Measurements from ENCODE around the gene ATP13A2.

ATP13A2 gene, protein sequence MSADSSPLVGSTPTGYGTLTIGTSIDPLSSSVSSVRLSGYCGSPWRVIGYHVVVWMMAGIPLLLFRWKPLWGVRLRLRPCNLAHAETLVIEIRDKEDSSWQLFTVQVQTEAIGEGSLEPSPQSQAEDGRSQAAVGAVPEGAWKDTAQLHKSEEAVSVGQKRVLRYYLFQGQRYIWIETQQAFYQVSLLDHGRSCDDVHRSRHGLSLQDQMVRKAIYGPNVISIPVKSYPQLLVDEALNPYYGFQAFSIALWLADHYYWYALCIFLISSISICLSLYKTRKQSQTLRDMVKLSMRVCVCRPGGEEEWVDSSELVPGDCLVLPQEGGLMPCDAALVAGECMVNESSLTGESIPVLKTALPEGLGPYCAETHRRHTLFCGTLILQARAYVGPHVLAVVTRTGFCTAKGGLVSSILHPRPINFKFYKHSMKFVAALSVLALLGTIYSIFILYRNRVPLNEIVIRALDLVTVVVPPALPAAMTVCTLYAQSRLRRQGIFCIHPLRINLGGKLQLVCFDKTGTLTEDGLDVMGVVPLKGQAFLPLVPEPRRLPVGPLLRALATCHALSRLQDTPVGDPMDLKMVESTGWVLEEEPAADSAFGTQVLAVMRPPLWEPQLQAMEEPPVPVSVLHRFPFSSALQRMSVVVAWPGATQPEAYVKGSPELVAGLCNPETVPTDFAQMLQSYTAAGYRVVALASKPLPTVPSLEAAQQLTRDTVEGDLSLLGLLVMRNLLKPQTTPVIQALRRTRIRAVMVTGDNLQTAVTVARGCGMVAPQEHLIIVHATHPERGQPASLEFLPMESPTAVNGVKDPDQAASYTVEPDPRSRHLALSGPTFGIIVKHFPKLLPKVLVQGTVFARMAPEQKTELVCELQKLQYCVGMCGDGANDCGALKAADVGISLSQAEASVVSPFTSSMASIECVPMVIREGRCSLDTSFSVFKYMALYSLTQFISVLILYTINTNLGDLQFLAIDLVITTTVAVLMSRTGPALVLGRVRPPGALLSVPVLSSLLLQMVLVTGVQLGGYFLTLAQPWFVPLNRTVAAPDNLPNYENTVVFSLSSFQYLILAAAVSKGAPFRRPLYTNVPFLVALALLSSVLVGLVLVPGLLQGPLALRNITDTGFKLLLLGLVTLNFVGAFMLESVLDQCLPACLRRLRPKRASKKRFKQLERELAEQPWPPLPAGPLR

DNA sequence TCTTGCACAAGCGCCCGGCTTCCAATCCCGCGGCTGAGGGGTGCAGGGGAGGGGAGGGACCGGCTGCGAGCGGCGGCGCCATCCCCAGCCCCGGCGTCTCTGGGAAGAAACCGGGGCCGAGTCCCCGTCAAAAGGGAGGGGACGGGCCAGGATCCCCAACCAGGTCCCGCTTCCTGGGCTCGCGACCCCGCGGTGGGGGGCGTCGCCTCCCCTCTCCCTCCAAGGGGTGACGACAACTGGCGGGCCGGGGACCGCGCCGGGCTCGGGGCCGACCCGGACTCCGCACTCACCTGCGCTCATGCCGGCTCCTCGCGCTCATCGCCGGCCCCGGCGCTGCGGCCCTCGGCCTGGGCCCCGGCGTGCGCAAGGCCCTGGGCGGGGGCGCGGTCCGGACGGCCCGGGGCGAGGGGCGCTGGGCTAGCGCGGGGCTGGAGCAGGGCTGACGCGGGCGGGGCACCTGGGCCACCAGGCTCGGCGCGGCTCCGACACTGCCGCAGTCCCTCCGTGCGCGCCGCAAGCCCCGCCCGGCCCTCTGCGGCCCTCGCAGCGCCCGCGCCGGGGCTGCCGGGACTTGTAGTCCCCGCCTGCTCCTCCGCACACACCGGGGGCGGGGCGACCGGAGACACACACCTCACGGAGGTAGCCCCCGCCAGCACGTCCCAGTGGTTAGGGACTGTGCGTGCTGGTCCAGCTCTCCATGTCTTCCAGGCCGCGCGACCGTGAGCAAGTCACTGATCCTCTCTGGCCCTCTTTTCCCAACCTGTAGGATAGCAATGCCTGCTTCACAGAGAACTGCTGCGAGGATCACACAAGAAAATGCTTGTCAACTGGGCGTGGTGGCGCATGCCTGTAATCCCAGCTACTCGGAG, at the start of gene ATP13A2:
Gene ATP13A2, minus strand, starts transcription at position 490 of the 869 bp plus-strand sequence. Its CDS starts 190 bp downstream, at position 300.
- DNase-seq = peak; percentile 79
- Mint-ChIP-seq H3K4me3 (peak within 1 kb of the TSS; percentile 82 to 83), H3K27me3 (peaks cover 0 to 4% of the 10 kb centered on the region in 2 donors), H3K27ac (peak within 1 kb of the TSS; percentile 25), H3K36me3 (peaks cover 0 to 4% of the 10 kb centered on the region in 2 donors), H3K4me1 (peaks cover 26 to 30% of the 10 kb centered on the region in 2 donors), H3K9me3 (no peaks in the 10 kb centered on the region)
- ATAC-seq (replicated peaks) = peak; percentile 95 to 98

DNA sequence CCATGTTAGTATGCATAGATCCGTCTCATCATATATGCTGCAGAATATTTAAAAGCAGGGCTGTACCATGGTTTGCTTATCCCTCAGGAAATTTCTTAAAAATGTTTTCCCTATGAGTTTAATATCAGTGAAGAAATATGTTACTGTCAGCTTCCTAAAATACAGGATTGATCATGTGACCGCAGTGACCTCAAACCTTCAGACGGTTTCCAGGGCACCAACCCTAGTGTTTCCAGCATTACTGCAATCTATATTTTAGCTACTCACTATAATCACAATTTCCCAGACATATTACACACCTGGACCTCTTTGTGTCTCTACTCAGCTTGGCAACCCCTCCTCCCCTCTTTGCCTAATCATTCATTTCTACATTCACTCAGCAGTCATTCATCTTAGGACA, 49.8 kb upstream of the ATP13A2 start:
- Mint-ChIP-seq H3K27me3 (peaks cover 8 to 26% of the 10 kb centered on the region in 2 donors), H3K4me1 (peaks cover 0 to 2% of the 10 kb centered on the region in 2 donors), H3K27ac (no peak overlapping the region), H3K9me3 (no peaks in the 10 kb centered on the region), H3K36me3 (peaks cover 0 to 2% of the 10 kb centered on the region in 2 donors), H3K4me3 (no peak overlapping the region)
- DNase-seq (no peak), ATAC-seq (replicated peaks) (no peak)

DNA sequence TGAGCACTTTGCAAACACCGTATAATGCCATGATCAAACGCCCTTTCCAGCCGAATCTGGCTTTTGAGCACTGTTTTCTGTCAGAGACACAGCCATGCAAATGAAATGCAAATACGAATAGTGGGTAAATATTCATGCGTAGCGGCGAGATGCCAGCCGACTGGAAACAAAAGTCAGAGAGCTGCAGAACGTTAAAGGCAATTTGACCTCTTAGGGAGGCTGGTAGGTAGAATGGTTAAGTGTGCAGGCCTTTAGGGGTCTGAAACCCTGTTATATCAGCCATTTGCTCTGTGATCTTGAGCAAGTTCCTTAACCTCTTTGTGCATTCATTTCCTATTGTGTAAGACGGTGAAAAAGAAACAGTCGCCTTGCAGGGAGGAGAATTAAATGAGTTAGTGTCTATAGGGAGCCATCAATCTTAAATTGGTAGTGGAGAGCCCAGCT, 48.6 kb upstream of the ATP13A2 start:
- Mint-ChIP-seq H3K27me3 (peaks cover 8 to 26% of the 10 kb centered on the region in 2 donors), H3K36me3 (no peaks in the 10 kb centered on the region), H3K4me3 (no peak overlapping the region), H3K9me3 (no peaks in the 10 kb centered on the region), H3K4me1 (peaks cover 0 to 2% of the 10 kb centered on the region in 2 donors), H3K27ac (no peak overlapping the region)
- DNase-seq (no peak), ATAC-seq (replicated peaks) (no peak)

DNA sequence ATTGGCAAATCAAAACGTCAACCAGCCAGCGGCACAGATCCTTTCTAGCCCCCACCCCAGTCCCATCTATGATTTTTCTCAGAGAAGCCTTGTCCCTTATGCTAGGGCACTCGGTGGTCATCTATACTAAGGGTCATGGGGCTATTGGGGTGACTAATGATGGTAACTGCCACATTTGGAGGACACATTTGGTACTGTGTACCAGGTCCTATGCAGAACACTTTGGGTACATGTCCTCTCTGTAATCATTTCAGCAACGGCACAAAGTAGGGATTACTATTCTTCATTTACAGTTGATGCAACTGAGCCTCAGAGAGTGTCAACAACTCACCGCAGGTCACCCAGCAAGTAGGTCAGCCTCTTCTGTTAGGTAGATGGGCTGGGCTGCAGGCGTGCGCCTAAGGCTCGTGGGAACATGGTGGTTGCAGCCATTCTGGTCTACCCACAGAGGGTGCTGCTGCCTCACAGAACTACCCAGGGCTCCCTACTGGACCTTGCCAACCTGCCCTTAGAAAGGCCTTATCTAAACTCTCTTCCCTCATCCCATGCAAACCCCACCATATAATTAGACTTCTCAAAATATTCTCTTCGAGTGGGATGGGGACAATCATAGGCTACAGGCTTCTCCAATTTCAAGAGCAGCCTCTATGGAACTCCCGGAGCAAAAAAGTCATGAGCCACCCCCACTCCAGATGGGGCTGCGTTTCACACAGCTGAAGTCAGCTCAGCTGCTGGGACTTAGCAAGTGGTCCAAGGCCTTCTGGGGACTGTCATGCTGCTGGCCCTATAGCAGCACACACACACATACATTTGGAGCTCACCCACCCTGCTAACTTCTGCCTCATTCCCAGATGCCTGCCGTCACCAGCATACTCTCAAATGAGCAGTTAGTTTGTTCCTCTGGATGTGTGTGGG, 47.9 kb upstream of the ATP13A2 start:
- Mint-ChIP-seq H3K36me3 (no peaks in the 10 kb centered on the region), H3K9me3 (no peaks in the 10 kb centered on the region), H3K4me1 (peaks cover 0 to 2% of the 10 kb centered on the region in 2 donors), H3K27ac (no peak overlapping the region), H3K27me3 (peaks cover 8 to 26% of the 10 kb centered on the region in 2 donors), H3K4me3 (no peak overlapping the region)
- DNase-seq (peak; percentile 31), ATAC-seq (replicated peaks) (peak; percentile 95 to 98)

GRCh38 chr1:17056551-17056950, 44.8 kb upstream of the ATP13A2 start:
- H3K4me3 Mint-ChIP-seq = no peak overlapping the region
- no peak for DNase-seq
- H3K4me1 Mint-ChIP-seq = peaks cover 5 to 11% of the 10 kb centered on the region in 2 donors
- H3K36me3 Mint-ChIP-seq = no peaks in the 10 kb centered on the region
- H3K27me3 Mint-ChIP-seq = peaks cover 8 to 20% of the 10 kb centered on the region in 2 donors
- ATAC-seq (replicated peaks) = no peak
- no peak overlapping the region for H3K27ac Mint-ChIP-seq
- no peaks in the 10 kb centered on the region for H3K9me3 Mint-ChIP-seq

- Mint-ChIP-seq H3K36me3 (peaks cover 2 to 4% of the 10 kb centered on the region in 2 donors), H3K27ac (no peak overlapping the region), H3K4me1 (peaks cover 8 to 18% of the 10 kb centered on the region in 2 donors), H3K9me3 (no peaks in the 10 kb centered on the region), H3K27me3 (peaks cover 8 to 19% of the 10 kb centered on the region in 2 donors), H3K4me3 (no peak overlapping the region)
- no peak for DNase-seq
- no peak for ATAC-seq (replicated peaks)
Observed at GRCh38 chr1:17055801-17056200, 44.1 kb upstream of the ATP13A2 start.

GRCh38 chr1:17053685-17054410, 42.1 kb upstream of the ATP13A2 start, which contains the start of gene SDHB:
TSS of gene SDHB (minus strand) at chr1:17054032. CDS start at chr1:17054019, 13 bp downstream.
- Mint-ChIP-seq H3K9me3 (no peaks in the 10 kb centered on the region), H3K4me1 (peaks cover 6 to 18% of the 10 kb centered on the region in 2 donors)

DNA sequence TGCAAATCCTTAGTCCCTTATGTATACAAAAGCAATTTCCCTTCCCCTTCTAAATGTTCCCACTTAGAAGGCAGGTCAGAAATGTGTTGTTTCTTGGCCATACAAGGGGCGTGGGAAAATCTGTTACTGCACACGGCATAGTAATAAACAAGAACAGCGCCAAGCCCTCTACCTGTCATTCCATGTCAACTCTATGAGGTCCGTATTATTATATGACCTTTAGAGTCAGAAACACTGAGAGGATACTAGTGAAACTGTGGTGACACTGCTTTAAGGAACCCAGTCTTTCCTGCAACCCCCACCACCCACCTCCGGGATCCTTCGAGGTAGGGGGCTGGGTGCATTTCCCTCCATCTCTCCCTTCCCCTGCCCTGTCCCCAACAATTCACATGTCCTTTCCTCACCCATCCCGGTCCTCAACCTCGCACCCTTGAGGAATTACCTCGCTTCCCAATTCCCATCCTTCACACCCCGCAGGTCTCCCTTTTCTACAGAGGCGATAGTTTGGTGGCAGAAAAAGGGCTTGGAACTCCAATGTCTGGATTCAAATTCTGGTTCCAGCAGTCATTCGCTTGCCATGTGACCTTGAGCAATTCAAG, 41.5 kb upstream of the ATP13A2 start:
- no peak for DNase-seq
- Mint-ChIP-seq H3K27me3 (peaks cover 4% of the 10 kb centered on the region in 2 donors), H3K9me3 (no peaks in the 10 kb centered on the region), H3K4me3 (peak overlapping the region; percentile 95 to 98), H3K27ac (peak overlapping the region; percentile 98), H3K4me1 (peaks cover 6 to 18% of the 10 kb centered on the region in 2 donors), H3K36me3 (peaks cover 2 to 5% of the 10 kb centered on the region in 2 donors)
- peak in 1 of 2 donors; percentile 10 for ATAC-seq (replicated peaks)

More at GRCh38 chr1:17053685-17054410, 42.1 kb upstream of the ATP13A2 start, which contains the start of gene SDHB:
- Mint-ChIP-seq H3K4me3 (peak within 1 kb of the TSS; percentile 95 to 98), H3K27ac (peak within 1 kb of the TSS; percentile 98), H3K27me3 (peaks cover 8 to 9% of the 10 kb centered on the region in 2 donors), H3K36me3 (peaks cover 2 to 4% of the 10 kb centered on the region in 2 donors)
- peak; percentile 99 for DNase-seq
- ATAC-seq (replicated peaks) = peak; percentile 99

GRCh38 chr1:17052641-17053040, 40.9 kb upstream of the ATP13A2 start:
- no peaks in the 10 kb centered on the region for H3K9me3 Mint-ChIP-seq
- no peaks in the 10 kb centered on the region for H3K27me3 Mint-ChIP-seq
- DNase-seq (no peak), ATAC-seq (replicated peaks) (no peak)
- peak overlapping the region; percentile 95 to 98 for H3K4me3 Mint-ChIP-seq
- H3K36me3 Mint-ChIP-seq = peaks cover 2 to 9% of the 10 kb centered on the region in 2 donors
- H3K4me1 Mint-ChIP-seq = peaks cover 8 to 18% of the 10 kb centered on the region in 2 donors
- no peak overlapping the region for H3K27ac Mint-ChIP-seq

DNA sequence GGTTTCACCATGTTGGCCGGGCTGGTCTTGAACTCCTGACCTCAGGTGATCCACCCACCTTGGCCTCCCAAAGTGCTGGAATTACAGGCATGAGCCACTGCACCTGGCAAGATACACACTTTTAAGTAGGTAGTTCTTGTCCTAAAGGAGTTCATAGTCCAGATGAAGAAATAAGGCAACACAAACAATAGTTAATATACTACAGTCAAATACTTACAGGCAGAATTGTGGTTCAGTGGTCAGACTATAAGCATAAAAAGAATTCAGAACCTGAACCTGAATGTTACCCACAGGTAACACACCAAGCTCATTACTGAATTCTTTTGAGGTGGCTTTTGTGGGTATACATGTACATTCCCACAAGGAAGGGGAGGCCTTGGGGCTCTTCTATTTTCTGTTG, 40.3 kb upstream of the ATP13A2 start:
- peak overlapping the region in 1 of 2 donors; percentile 95 for H3K4me3 Mint-ChIP-seq
- H3K36me3 Mint-ChIP-seq = peaks cover 2 to 9% of the 10 kb centered on the region in 2 donors
- H3K9me3 Mint-ChIP-seq = no peaks in the 10 kb centered on the region
- no peaks in the 10 kb centered on the region for H3K27me3 Mint-ChIP-seq
- H3K27ac Mint-ChIP-seq = no peak overlapping the region
- H3K4me1 Mint-ChIP-seq = peaks cover 8 to 18% of the 10 kb centered on the region in 2 donors
- no peak for DNase-seq
- ATAC-seq (replicated peaks) = no peak

DNA sequence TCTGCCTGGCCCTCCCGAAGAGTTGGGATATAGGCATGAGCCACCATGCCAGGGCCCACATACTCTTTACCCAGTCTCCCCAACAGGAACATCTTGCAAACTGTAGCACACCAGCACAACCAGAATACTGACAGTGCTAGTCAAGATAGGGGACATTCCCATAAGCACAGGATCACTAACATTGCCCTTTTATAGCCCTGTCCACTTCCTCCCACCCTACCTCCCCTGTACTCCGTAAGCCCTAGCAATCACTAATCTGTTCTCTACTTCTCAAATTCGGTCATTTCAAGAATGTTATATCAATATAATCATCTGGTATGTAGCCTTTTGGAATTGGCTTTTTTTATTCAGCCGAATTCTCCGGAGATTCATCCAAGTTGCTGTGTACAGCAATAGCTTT, 36.2 kb upstream of the ATP13A2 start:
- ATAC-seq (replicated peaks) = peak; percentile 48 to 71

More for the DNA sequence above, 36.2 kb upstream of the ATP13A2 start:
- Mint-ChIP-seq H3K9me3 (no peaks in the 10 kb centered on the region), H3K36me3 (peaks cover 8 to 20% of the 10 kb centered on the region in 2 donors), H3K4me3 (no peak overlapping the region), H3K27me3 (no peaks in the 10 kb centered on the region), H3K27ac (peak overlapping the region; percentile 70), H3K4me1 (peaks cover 12 to 24% of the 10 kb centered on the region in 2 donors)
- no peak for DNase-seq
